ES-I3 (cell line): ENCODE data around the gene EME2.

Experiments used
- H3K36me3 ChIP-seq: 2 replicates; pipeline ENCODE4 v1.6.1; 2013; ENCODE audit warnings: mild to moderate bottlenecking, low read length, control low read depth, moderate library complexity; ENCODE audit not compliant: insufficient read depth
- H3K4me1 ChIP-seq: 2 replicates; pipeline ENCODE4 v1.6.1; 2013; ENCODE audit warnings: mild to moderate bottlenecking, control low read depth, low read length; ENCODE audit not compliant: insufficient read depth
- H3K9ac ChIP-seq: 2 replicates; pipeline ENCODE4 v1.6.1; 2013; ENCODE audit warnings: low read depth, mild to moderate bottlenecking, low read length, moderate library complexity
- H3K9me3 ChIP-seq: 2 replicates; pipeline ENCODE4 v1.6.1; 2013; ENCODE audit warnings: mild to moderate bottlenecking, low read length, moderate library complexity; ENCODE audit not compliant: control insufficient read depth, insufficient read depth

Gene EME2

GRCh38 chr16:1782408-1783264, 10.0 kb downstream of the EME2 start, which contains the start of the genes NUBP2 and SPSB3:
Gene NUBP2 (plus strand): TSS chr16:1782960. CDS start chr16:1783021, 61 bp downstream.
Gene SPSB3 (minus strand): TSS chr16:1782571. CDS start chr16:1781483, 1,088 bp downstream.
- Histone ChIP-seq H3K36me3 (no peaks in the 10 kb centered on the region; the same call in 1 of the 2 replicates), H3K9ac (peak within 1 kb of the TSS; percentile 96), H3K9me3 (no peaks in the 10 kb centered on the region), H3K4me1 (no peaks in the 10 kb centered on the region; the same call in 1 of the 2 replicates)

- H3K4me1 ChIP-seq = no peaks in the 10 kb centered on the region; the same call in 1 of the 2 replicates
- H3K9ac ChIP-seq = no peak overlapping the region
- H3K9me3 ChIP-seq = no peaks in the 10 kb centered on the region
- H3K36me3 ChIP-seq = no peaks in the 10 kb centered on the region
Measured at GRCh38 chr16:1784977-1785845, 12.6 kb downstream of the EME2 start.

DNA sequence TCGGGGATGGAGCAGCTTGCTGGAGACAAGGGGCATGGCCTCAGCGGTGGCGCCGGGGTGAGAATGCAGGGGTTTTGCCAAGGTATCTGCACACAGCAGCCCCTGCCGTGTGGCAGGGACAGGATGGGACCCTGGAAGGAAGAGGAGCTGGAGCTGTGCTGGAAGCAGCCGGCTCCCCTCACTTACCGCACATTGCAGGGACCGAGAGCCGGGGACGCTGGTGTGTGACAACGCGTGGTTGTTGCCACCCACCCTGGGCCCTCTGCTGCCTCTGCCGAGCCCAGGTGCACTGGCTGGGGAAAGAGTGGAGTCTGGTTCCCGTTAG, 13.2 kb downstream of the EME2 start:
- no peaks in the 10 kb centered on the region; the same call in 1 of the 2 replicates for H3K4me1 ChIP-seq
- no peaks in the 10 kb centered on the region for H3K9me3 ChIP-seq
- H3K9ac ChIP-seq = no peak overlapping the region
- no peaks in the 10 kb centered on the region for H3K36me3 ChIP-seq

DNA sequence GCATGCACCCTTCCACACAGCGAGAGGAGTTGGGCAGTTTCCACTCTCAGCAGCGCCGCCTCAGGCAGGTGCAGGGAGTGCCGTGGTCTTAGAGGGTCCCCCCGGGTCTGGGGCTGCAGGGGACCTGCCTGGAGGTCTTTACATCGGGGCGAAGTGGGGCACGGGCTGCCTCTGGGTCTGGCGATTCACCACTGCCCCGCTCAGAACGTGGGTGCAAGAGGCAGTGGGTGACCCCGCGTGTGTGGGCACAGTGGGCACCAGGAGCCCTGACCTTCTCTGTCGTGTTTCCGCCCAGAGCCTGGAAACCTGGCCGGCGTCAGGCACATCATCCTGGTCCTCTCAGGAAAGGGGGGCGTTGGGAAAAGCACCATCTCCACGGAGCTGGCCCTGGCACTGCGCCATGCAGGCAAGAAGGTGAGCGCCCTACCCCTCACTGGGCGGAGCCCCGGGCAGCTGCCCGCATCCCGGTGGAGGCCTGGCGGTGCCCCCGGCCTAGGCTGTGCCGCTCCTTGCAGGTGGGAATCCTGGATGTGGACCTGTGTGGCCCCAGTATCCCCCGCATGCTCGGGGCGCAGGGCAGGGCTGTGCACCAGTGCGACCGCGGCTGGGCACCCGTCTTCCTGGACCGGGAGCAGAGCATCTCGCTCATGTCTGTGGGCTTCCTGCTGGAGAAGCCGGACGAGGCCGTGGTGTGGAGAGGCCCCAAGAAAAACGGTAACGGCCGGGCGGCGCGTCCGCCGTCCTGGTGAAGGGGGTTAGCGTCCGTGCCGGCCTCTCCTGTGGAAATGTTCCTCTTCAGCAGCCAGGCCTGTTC, 13.8 kb downstream of the EME2 start:
- Histone ChIP-seq H3K36me3 (no peaks in the 10 kb centered on the region), H3K9ac (no peak overlapping the region)

DNA sequence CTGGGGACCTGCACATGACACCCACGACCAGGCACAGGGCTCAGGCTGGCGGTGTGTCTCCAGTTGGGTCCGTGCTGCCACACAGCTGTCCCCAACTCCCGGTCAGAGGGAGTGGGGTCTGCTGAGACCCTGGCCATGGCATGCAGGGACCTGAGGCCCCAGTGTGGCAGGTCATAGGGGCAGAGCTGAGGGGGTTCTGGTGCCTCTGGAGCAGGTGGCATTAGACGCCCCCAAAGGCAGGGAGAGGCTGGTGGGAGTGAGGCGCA, 14.4 kb downstream of the EME2 start:
- no peaks in the 10 kb centered on the region for H3K36me3 ChIP-seq
- no peaks in the 10 kb centered on the region for H3K9me3 ChIP-seq
- no peak overlapping the region for H3K9ac ChIP-seq
- no peaks in the 10 kb centered on the region for H3K4me1 ChIP-seq

More for the DNA sequence above, 13.8 kb downstream of the EME2 start:
- H3K4me1 ChIP-seq = no peaks in the 10 kb centered on the region; the same call in 1 of the 2 replicates
- H3K9me3 ChIP-seq = no peaks in the 10 kb centered on the region

DNA sequence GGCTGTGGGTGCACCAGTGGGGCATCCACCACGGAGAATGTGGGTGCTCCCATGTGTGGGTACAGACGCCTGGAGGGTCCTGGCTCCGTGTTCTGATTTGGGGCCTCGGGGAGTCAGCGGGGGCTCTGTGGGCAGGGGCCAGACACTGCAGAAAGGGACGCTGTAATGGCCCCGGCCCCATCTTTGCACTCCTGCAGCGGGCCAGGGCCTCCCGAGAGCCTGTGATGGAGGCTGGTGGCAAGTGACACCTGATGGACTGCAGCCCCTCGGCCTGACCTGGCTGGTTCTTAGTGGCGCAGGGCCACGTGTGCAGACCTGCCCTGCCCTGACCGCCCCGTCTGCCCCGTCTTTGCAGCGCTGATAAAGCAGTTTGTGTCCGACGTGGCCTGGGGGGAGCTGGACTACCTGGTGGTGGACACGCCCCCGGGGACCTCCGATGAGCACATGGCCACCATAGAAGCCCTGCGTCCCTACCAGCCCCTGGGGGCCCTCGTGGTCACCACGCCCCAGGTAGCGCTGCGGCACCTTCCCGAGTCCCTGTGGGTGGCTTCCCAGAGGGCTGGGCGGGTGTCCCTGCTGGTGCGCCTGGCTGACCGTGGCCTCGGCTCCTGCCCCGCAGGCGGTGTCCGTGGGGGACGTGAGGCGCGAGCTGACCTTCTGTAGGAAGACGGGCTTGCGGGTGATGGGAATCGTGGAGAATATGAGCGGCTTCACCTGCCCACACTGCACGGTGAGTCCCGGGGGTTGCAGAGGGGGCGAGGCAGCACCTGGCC, 14.9 kb downstream of the EME2 start:
- H3K4me1 ChIP-seq = no peaks in the 10 kb centered on the region
- H3K9me3 ChIP-seq = no peaks in the 10 kb centered on the region
- no peaks in the 10 kb centered on the region for H3K36me3 ChIP-seq
- no peak overlapping the region for H3K9ac ChIP-seq

GRCh38 chr16:1788095-1788707, 15.6 kb downstream of the EME2 start:
- H3K4me1 ChIP-seq = no peaks in the 10 kb centered on the region
- no peak overlapping the region for H3K9ac ChIP-seq
- H3K9me3 ChIP-seq = no peaks in the 10 kb centered on the region
- no peaks in the 10 kb centered on the region for H3K36me3 ChIP-seq

GRCh38 chr16:1788708-1789100, 16.1 kb downstream of the EME2 start:
- no peaks in the 10 kb centered on the region for H3K4me1 ChIP-seq
- H3K9ac ChIP-seq = no peak overlapping the region
- no peaks in the 10 kb centered on the region for H3K36me3 ChIP-seq
- no peaks in the 10 kb centered on the region for H3K9me3 ChIP-seq

GRCh38 chr16:1789643-1790045, 17.0 kb downstream of the EME2 start:
- H3K36me3 ChIP-seq = no peaks in the 10 kb centered on the region
- no peak overlapping the region for H3K9ac ChIP-seq
- no peaks in the 10 kb centered on the region for H3K9me3 ChIP-seq
- no peaks in the 10 kb centered on the region for H3K4me1 ChIP-seq

DNA sequence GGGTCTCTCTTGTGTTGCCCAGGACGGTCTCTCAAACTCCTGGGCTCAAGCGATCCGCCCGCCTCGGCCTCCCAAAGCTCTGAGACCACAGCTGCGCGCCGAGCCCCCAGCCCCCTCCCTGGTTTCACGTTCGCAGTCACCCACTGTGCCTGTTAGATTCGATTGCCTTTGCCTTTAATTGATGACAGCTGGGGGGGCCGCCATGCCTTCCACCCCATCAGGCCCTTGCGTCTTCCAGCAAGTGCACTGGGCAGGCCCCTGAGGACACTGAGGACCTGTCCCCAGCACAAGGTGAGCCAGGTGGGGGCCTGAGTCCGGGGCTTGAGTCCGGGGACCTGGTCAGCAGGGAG, 17.6 kb downstream of the EME2 start:
- Histone ChIP-seq H3K4me1 (no peaks in the 10 kb centered on the region), H3K9me3 (no peaks in the 10 kb centered on the region), H3K9ac (no peak overlapping the region), H3K36me3 (no peaks in the 10 kb centered on the region)

DNA sequence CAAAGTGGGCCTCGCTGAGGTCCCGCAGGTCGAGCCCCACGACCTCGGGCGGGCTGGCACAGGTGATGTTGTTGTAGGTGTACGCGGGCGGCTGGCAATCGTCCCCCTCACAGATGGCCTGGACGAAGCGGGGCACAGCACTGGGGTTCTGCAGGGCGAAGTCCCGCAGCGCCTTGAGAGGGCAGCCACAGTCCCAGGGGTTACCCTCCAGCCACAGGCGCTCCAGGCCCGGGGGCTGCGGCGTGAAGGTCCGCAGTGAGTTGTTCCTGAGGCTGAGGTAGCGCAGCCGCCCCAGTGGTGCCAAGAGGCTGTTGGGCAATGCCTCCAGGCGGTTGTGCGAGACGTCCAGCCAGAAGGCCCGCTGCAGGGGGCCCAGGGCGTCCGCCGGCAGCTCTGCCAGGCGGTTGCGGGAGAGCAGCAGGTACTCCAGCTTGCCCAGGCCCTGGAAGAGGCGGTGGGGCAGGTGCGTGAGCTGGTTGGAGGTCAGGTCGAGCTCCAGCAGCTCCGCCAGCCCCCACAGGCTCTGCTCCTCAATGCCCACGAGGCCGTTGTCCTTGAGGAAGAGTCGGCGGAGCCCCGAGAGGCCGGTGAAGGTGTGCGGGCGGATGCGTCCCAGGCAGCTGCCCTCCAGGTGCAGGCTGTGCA, 18.1 kb downstream of the EME2 start:
- no peaks in the 10 kb centered on the region for H3K36me3 ChIP-seq
- H3K9me3 ChIP-seq = no peaks in the 10 kb centered on the region
- H3K4me1 ChIP-seq = no peaks in the 10 kb centered on the region
- H3K9ac ChIP-seq = no peak overlapping the region

DNA sequence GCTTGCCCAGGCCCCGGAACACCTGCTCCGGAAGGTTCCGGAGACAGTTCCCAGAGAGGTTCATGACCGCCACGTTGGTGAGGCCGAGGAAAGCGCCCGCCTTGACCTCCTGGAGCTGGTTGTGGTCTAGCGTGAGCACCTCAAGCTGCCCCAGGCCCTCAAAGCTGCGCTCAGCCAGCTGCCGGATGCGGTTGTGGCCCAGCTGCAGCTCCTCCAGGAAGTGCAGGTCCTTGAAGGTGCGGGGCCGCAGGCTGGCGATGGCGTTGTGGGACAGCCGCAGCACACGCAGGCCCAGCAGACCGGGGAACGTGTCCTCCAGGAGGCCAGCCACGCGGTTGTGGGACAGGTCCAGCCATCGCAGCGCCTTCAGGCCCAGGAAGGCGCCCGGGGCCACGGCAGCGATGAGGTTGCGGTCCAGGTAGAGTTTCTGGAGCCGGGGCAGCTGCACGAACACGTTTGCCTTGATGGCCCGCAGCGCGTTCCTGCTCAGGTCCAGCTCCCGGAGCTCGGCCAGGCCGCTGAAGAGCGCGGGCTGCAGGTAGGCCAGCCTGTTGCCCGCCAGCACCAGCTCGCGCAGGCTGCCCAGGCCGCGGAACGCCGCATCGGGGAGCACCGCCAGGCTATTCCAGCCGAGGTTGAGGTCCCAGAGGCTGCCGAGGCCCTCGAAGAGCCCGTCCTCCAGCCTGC, 18.8 kb downstream of the EME2 start:
- Histone ChIP-seq H3K36me3 (no peaks in the 10 kb centered on the region), H3K9ac (no peak overlapping the region), H3K4me1 (no peaks in the 10 kb centered on the region), H3K9me3 (no peaks in the 10 kb centered on the region)
